ENCODE results near the gene RPTOR.

Gene RPTOR

GRCh38 chr17:80969030-80969673, 424.5 kb downstream of the RPTOR start:
- Histone ChIP-seq H4K20me1 (ENCODE audit: insufficient read depth, low read length) (no peaks in the 10 kb centered on the region), H3K9ac (ENCODE audit: low read length) (no peak overlapping the region), H3K4me3 (ENCODE audit: low read length) (no peak overlapping the region), H3K27me3 (ENCODE audit: low read depth, low read length) (0 out of 2 replicates have a peak, but pooled peaks cover 10% of the 10 kb centered on the region), H3K27ac (ENCODE audit: low read length) (no peak overlapping the region), H3K4me1 (ENCODE audit: low read length) (no peaks in the 10 kb centered on the region), H3K9me3 (ENCODE audit: insufficient read depth, low read length) (no peaks in the 10 kb centered on the region), H3K79me2 (ENCODE audit: low read length) (no peaks in the 10 kb centered on the region), H3K36me3 (replicated peaks; ENCODE audit: low read depth, low read length) (no peaks in the 10 kb centered on the region), H2AFZ (ENCODE audit: low read depth, low read length) (no peak overlapping the region), H3K4me2 (ENCODE audit: low read length) (no peak overlapping the region)
- TF ChIP-seq EZH2phosphoT487 (IDR thresholded peaks at IDR 0.05; ENCODE audit: low read depth) = no peak
- TF ChIP-seq, protein P1, sequence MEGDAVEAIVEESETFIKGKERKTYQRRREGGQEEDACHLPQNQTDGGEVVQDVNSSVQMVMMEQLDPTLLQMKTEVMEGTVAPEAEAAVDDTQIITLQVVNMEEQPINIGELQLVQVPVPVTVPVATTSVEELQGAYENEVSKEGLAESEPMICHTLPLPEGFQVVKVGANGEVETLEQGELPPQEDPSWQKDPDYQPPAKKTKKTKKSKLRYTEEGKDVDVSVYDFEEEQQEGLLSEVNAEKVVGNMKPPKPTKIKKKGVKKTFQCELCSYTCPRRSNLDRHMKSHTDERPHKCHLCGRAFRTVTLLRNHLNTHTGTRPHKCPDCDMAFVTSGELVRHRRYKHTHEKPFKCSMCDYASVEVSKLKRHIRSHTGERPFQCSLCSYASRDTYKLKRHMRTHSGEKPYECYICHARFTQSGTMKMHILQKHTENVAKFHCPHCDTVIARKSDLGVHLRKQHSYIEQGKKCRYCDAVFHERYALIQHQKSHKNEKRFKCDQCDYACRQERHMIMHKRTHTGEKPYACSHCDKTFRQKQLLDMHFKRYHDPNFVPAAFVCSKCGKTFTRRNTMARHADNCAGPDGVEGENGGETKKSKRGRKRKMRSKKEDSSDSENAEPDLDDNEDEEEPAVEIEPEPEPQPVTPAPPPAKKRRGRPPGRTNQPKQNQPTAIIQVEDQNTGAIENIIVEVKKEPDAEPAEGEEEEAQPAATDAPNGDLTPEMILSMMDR (IDR thresholded peaks at IDR 0.05; ENCODE audit: low read depth, low read length) = no peak

- Histone ChIP-seq H3K79me2 (ENCODE audit: low read length) (no peaks in the 10 kb centered on the region), H3K9ac (ENCODE audit: low read length) (no peak overlapping the region), H4K20me1 (ENCODE audit: insufficient read depth, low read length) (no peaks in the 10 kb centered on the region), H3K4me2 (ENCODE audit: low read length) (no peak overlapping the region), H3K36me3 (replicated peaks; ENCODE audit: low read depth, low read length) (no peaks in the 10 kb centered on the region), H3K4me3 (ENCODE audit: low read length) (no peak overlapping the region), H3K27ac (ENCODE audit: low read length) (no peak overlapping the region), H2AFZ (ENCODE audit: low read depth, low read length) (no peak overlapping the region), H3K4me1 (ENCODE audit: low read length) (no peaks in the 10 kb centered on the region), H3K9me3 (ENCODE audit: insufficient read depth, low read length) (no peaks in the 10 kb centered on the region), H3K27me3 (ENCODE audit: low read depth, low read length) (0 out of 2 replicates have a peak, but pooled peaks cover 10% of the 10 kb centered on the region)
- TF ChIP-seq, protein P1 (IDR thresholded peaks at IDR 0.05; ENCODE audit: low read depth, low read length) = no peak
- no peak for TF ChIP-seq EZH2phosphoT487 (IDR thresholded peaks at IDR 0.05; ENCODE audit: low read depth)
Measured at GRCh38 chr17:80969674-80970043, 425.0 kb downstream of the RPTOR start.

GRCh38 chr17:80970044-80970761, 425.6 kb downstream of the RPTOR start:
- no peak overlapping the region for H3K4me3 ChIP-seq (ENCODE audit: low read length)
- H3K9ac ChIP-seq (ENCODE audit: low read length) = no peak overlapping the region
- TF ChIP-seq, protein P1 (IDR thresholded peaks at IDR 0.05; ENCODE audit: low read depth, low read length) = peak; percentile 54
- no peak for TF ChIP-seq EZH2phosphoT487 (IDR thresholded peaks at IDR 0.05; ENCODE audit: low read depth)

More at GRCh38 chr17:80970044-80970761, 425.6 kb downstream of the RPTOR start:
- Histone ChIP-seq H4K20me1 (ENCODE audit: insufficient read depth, low read length) (no peaks in the 10 kb centered on the region), H3K79me2 (ENCODE audit: low read length) (no peaks in the 10 kb centered on the region), H3K36me3 (replicated peaks; ENCODE audit: low read depth, low read length) (no peaks in the 10 kb centered on the region), H3K27ac (ENCODE audit: low read length) (no peak overlapping the region), H3K27me3 (ENCODE audit: low read depth, low read length) (0 out of 2 replicates have a peak, but pooled peaks cover 10% of the 10 kb centered on the region), H2AFZ (ENCODE audit: low read depth, low read length) (no peak overlapping the region), H3K9me3 (ENCODE audit: insufficient read depth, low read length) (no peaks in the 10 kb centered on the region), H3K4me1 (ENCODE audit: low read length) (no peaks in the 10 kb centered on the region), H3K4me2 (ENCODE audit: low read length) (no peak overlapping the region)
